ENCODE data around the gene IL34. TPM values are rescaled to one million over a fixed set of nuclear protein-coding genes. Genes with fewer than 3 reads are reported as not detected.

The IL34 gene
- total RNA-seq, 2 experiments from 2014 or later, result not detected

GRCh38 chr16:70674221-70675014 lies 28.1 kb downstream of the IL34 start:
- no peaks in the 10 kb centered on the region for H4K20me1 ChIP-seq (ENCODE audit: insufficient read depth, low read length)
- TF ChIP-seq EZH2phosphoT487 (IDR thresholded peaks at IDR 0.05; ENCODE audit: borderline replicate concordance, low read depth, low read length) (no peak), CTCF (conservative IDR thresholded peaks at IDR 0.05; ENCODE audit: low read length) (no peak)
- no peak overlapping the region for H3K4me3 ChIP-seq (ENCODE audit: low read depth, low read length, poor library complexity, severe bottlenecking)
- intact Hi-C loops (cut with micrococcal nuclease; ENCODE audit: unreplicated experiment), result no loop called here
- no peaks in the 10 kb centered on the region for H3K9me2 ChIP-seq (ENCODE audit: insufficient read depth, low read length)
- H3K36me3 ChIP-seq (ENCODE audit: insufficient read depth, low read length), result no peaks in the 10 kb centered on the region
- ChIA-PET POLR2A (no interaction called here), CTCF (ENCODE audit: unreplicated experiment) (no interaction called here)
- H3K4me1 ChIP-seq (ENCODE audit: insufficient read depth, low read length, poor library complexity, severe bottlenecking), result no peaks in the 10 kb centered on the region
- H3K9me3 ChIP-seq (ENCODE audit: low read length), result no peaks in the 10 kb centered on the region
- H3K79me2 ChIP-seq (ENCODE audit: insufficient read depth, low read depth, low read length), result no peaks in the 10 kb centered on the region
- DNase-seq (ENCODE audit: low spot score), result no peak
- H2AFZ ChIP-seq (ENCODE audit: low read length), result no peak overlapping the region
- no peak overlapping the region for H3K4me2 ChIP-seq (ENCODE audit: low read length)
- no TSS peak for BruUV-seq (replicated peaks)
- H3K27ac ChIP-seq (ENCODE audit: low read depth, low read length, poor library complexity, severe bottlenecking), result no peak overlapping the region

GRCh38 chr16:70675851-70676513 lies 29.6 kb downstream of the IL34 start:
- Histone ChIP-seq H3K9me3 (ENCODE audit: low read length) (no peaks in the 10 kb centered on the region), H4K20me1 (ENCODE audit: insufficient read depth, low read length) (no peaks in the 10 kb centered on the region), H3K4me3 (ENCODE audit: low read depth, low read length, poor library complexity, severe bottlenecking) (no peak overlapping the region), H3K79me2 (ENCODE audit: insufficient read depth, low read depth, low read length) (no peaks in the 10 kb centered on the region), H3K4me1 (ENCODE audit: insufficient read depth, low read length, poor library complexity, severe bottlenecking) (no peaks in the 10 kb centered on the region), H2AFZ (ENCODE audit: low read length) (no peak overlapping the region), H3K9me2 (ENCODE audit: insufficient read depth, low read length) (no peaks in the 10 kb centered on the region), H3K27ac (ENCODE audit: low read depth, low read length, poor library complexity, severe bottlenecking) (no peak overlapping the region), H3K36me3 (ENCODE audit: insufficient read depth, low read length) (no peaks in the 10 kb centered on the region), H3K4me2 (ENCODE audit: low read length) (no peak overlapping the region)
- DNase-seq (ENCODE audit: low spot score), result no peak
- POLR2A ChIA-PET, result interaction anchor here (0.5 to 0.6 kb wide), 2 partner anchors 95 to 332 kb away, joined by 3 read pairs; no protein-coding TSS in a partner anchor
- TF ChIP-seq EZH2phosphoT487 (IDR thresholded peaks at IDR 0.05; ENCODE audit: borderline replicate concordance, low read depth, low read length), result no peak
- TF ChIP-seq CTCF (conservative IDR thresholded peaks at IDR 0.05; ENCODE audit: low read length), result no peak
- CTCF ChIA-PET (ENCODE audit: unreplicated experiment), result interaction anchor here (0.6 kb wide), 1 partner anchor 79 kb away, joined by 3 read pairs; no protein-coding TSS in a partner anchor
- intact Hi-C loops (cut with micrococcal nuclease; ENCODE audit: unreplicated experiment), result no loop called here
- no TSS peak for BruUV-seq (replicated peaks)

All from OCI-LY7 (cell line).